ENCODE measurements around the gene EXOC3L2.

EXOC3L2 gene

GRCh38 chr19:45222724-45223123, 22.5 kb downstream of the EXOC3L2 start:
- Histone ChIP-seq H3F3A (ENCODE audit: insufficient read depth, low read length) (no peaks in the 10 kb centered on the region), H3K9me3 (ENCODE audit: low read length) (no peaks in the 10 kb centered on the region), H3K9me2 (ENCODE audit: low read depth, low read length) (no peaks in the 10 kb centered on the region), H3K27me3 (ENCODE audit: insufficient read depth, low read length) (peaks cover 4% of the 10 kb centered on the region; the same call in 1 of the 2 replicates), H2AFZ (ENCODE audit: low read length) (no peak overlapping the region), H4K20me1 (ENCODE audit: insufficient read depth, low read length) (no peaks in the 10 kb centered on the region), H3K36me3 (ENCODE audit: insufficient read depth, low read length) (no peaks in the 10 kb centered on the region), H3K79me2 (ENCODE audit: insufficient read depth, low read length) (no peaks in the 10 kb centered on the region), H3K4me3 (ENCODE audit: low read depth, low read length, poor library complexity, severe bottlenecking) (no peak overlapping the region), H3K4me2 (ENCODE audit: low read length) (no peak overlapping the region), H3K4me1 (ENCODE audit: insufficient read depth, low read length, severe bottlenecking) (no peaks in the 10 kb centered on the region), H3K9ac (ENCODE audit: low read length) (no peak overlapping the region), H3K27ac (ENCODE audit: low read depth, low read length, poor library complexity, severe bottlenecking) (no peak overlapping the region)
- no peak for TF ChIP-seq EZH2 (IDR thresholded peaks at IDR 0.05; ENCODE audit: borderline replicate concordance, low read length)
- TF ChIP-seq CTCF (IDR thresholded peaks at IDR 0.05; ENCODE audit: low read length): no peak

- TF ChIP-seq EZH2 (IDR thresholded peaks at IDR 0.05; ENCODE audit: borderline replicate concordance, low read length): no peak
- no peak for TF ChIP-seq CTCF (IDR thresholded peaks at IDR 0.05; ENCODE audit: low read length)
- Histone ChIP-seq H2AFZ (ENCODE audit: low read length) (no peak overlapping the region), H3K27me3 (ENCODE audit: insufficient read depth, low read length) (peaks cover 4% of the 10 kb centered on the region; the same call in 1 of the 2 replicates), H3K9me3 (ENCODE audit: low read length) (no peaks in the 10 kb centered on the region), H3K79me2 (ENCODE audit: insufficient read depth, low read length) (no peaks in the 10 kb centered on the region), H3K9me2 (ENCODE audit: low read depth, low read length) (no peaks in the 10 kb centered on the region), H4K20me1 (ENCODE audit: insufficient read depth, low read length) (no peaks in the 10 kb centered on the region), H3K4me2 (ENCODE audit: low read length) (no peak overlapping the region), H3K27ac (ENCODE audit: low read depth, low read length, poor library complexity, severe bottlenecking) (no peak overlapping the region), H3K4me1 (ENCODE audit: insufficient read depth, low read length, severe bottlenecking) (no peaks in the 10 kb centered on the region), H3K36me3 (ENCODE audit: insufficient read depth, low read length) (no peaks in the 10 kb centered on the region), H3F3A (ENCODE audit: insufficient read depth, low read length) (no peaks in the 10 kb centered on the region), H3K4me3 (ENCODE audit: low read depth, low read length, poor library complexity, severe bottlenecking) (no peak overlapping the region), H3K9ac (ENCODE audit: low read length) (no peak overlapping the region)
These were observed 26.1 kb downstream of the EXOC3L2 start for GRCh38 chr19:45218911-45219743.

- no peaks in the 10 kb centered on the region for H3F3A ChIP-seq (ENCODE audit: insufficient read depth, low read length)
- H3K4me2 ChIP-seq (ENCODE audit: low read length): no peak overlapping the region
- H3K9me2 ChIP-seq (ENCODE audit: low read depth, low read length): no peaks in the 10 kb centered on the region
- H2AFZ ChIP-seq (ENCODE audit: low read length): no peak overlapping the region
- H3K27me3 ChIP-seq (ENCODE audit: insufficient read depth, low read length): 0 out of 2 replicates have a peak, but pooled peaks cover 4% of the 10 kb centered on the region
- H3K27ac ChIP-seq (ENCODE audit: low read depth, low read length, poor library complexity, severe bottlenecking): no peak overlapping the region
- no peak overlapping the region for H3K9ac ChIP-seq (ENCODE audit: low read length)
- H4K20me1 ChIP-seq (ENCODE audit: insufficient read depth, low read length): no peaks in the 10 kb centered on the region
- H3K4me1 ChIP-seq (ENCODE audit: insufficient read depth, low read length, severe bottlenecking): no peaks in the 10 kb centered on the region
- no peaks in the 10 kb centered on the region for H3K36me3 ChIP-seq (ENCODE audit: insufficient read depth, low read length)
- TF ChIP-seq CTCF (IDR thresholded peaks at IDR 0.05; ENCODE audit: low read length) (no peak), EZH2 (IDR thresholded peaks at IDR 0.05; ENCODE audit: borderline replicate concordance, low read length) (no peak)
- no peaks in the 10 kb centered on the region for H3K9me3 ChIP-seq (ENCODE audit: low read length)
- H3K4me3 ChIP-seq (ENCODE audit: low read depth, low read length, poor library complexity, severe bottlenecking): no peak overlapping the region
- no peaks in the 10 kb centered on the region for H3K79me2 ChIP-seq (ENCODE audit: insufficient read depth, low read length)
These were observed 26.8 kb downstream of the EXOC3L2 start for GRCh38 chr19:45218426-45218825.

Data from OCI-LY1 (cell line).